K562 (cell line): Measurements from ENCODE around the gene AFF2. TPM values are rescaled to one million over a fixed set of nuclear protein-coding genes. Genes with fewer than 3 reads are reported as not detected.
A peak's percentile ranks its signal among the peaks of the same experiment; 100 is the strongest.

Source experiments
- FOXM1 ChIP-seq, 2 experiments: fragments of 450-650 bp in 1 of 2; sonication (generic) in 1 of 2; formaldehyde crosslinking in 1 of 2; IDR thresholded peaks; 2 replicates each; pipeline versions ENCODE4 v1.6.1 to v1.9.0; 2017 to 2022; ENCODE audit warnings: low read depth in 2 of 2, mild to moderate bottlenecking in 2 of 2, missing genetic modification reagents in 1 of 2, moderate library complexity in 1 of 2
- FOXP4 ChIP-seq: sonication (generic); formaldehyde crosslinking; IDR thresholded peaks from 2 replicates; pipeline ENCODE4 v1.8.0; 2022; ENCODE audit warnings: mild to moderate bottlenecking, missing genetic modification reagents, borderline replicate concordance
- GATAD2A ChIP-seq: fragments of 450-650 bp; IDR thresholded peaks from 2 replicates; pipeline ENCODE4 v1.6.1; 2017
- MEF2D ChIP-seq: conservative IDR thresholded peaks from 2 replicates; pipeline ENCODE4 v1.6.1; 2016; ENCODE audit warnings: low read depth, missing genetic modification characterization, missing compliant biosample characterization
- ZNF507 ChIP-seq: conservative IDR thresholded peaks from 2 replicates; pipeline ENCODE4 v1.6.1; 2017; ENCODE audit warnings: missing genetic modification characterization, missing compliant biosample characterization
- polyA plus RNA-seq, 8 experiments: library from polyadenylated mRNA; depleted of rRNA in 4 of 8; stranded (reverse) in 5 of 8; unstranded in 3 of 8; fragments of >200 nt; fragmentation: Nextera tagmentation in 2 of 8; fragmentation: Illumina TruSeq in 1 of 8; extraction: Ambion mirVana in 2 of 8; extraction: Trizol in 1 of 8; gene quantifications; 2 replicates each; pipeline versions ENCODE4 v1.2.1 to v1.2.3, GENCODE V29; 2011 to 2014; ENCODE audit warnings: inconsistent platforms in 1 of 8, missing spikeins in 1 of 8
- total RNA-seq, 7 experiments: library from RNA; depleted of rRNA in 6 of 7; stranded (reverse); fragments of >200 nt in 6 of 7; fragmentation: Illumina TruSeq in 2 of 7; extraction: Trizol in 2 of 7; gene quantifications; 2 replicates each; pipeline versions ENCODE4 v1.2.1 to v1.2.3, GENCODE V29; 2011 to 2021; ENCODE audit warnings: low replicate concordance in 1 of 7
- TF ChIP-seq, protein P1 (sequence below): fragments of 250-450 bp; sonication (Bioruptor Pico); IDR thresholded peaks from 2 replicates; pipeline ENCODE4 v1.8.0; 2021; ENCODE audit warnings: moderate library complexity, mild to moderate bottlenecking, inconsistent platforms
- TF ChIP-seq, protein P2 (sequence below): fragments of 450-650 bp; IDR thresholded peaks from 2 replicates; pipeline ENCODE4 v1.6.1; 2016; ENCODE audit warnings: mild to moderate bottlenecking

Gene AFF2
- total and polyA plus RNA-seq, 9 of the 15 experiments (the other 6 are each of a cell fraction or from before 2014, with no cell fraction given) = 0.01 to 0.20 (median 0.07) TPM

- TF ChIP-seq, protein P1, sequence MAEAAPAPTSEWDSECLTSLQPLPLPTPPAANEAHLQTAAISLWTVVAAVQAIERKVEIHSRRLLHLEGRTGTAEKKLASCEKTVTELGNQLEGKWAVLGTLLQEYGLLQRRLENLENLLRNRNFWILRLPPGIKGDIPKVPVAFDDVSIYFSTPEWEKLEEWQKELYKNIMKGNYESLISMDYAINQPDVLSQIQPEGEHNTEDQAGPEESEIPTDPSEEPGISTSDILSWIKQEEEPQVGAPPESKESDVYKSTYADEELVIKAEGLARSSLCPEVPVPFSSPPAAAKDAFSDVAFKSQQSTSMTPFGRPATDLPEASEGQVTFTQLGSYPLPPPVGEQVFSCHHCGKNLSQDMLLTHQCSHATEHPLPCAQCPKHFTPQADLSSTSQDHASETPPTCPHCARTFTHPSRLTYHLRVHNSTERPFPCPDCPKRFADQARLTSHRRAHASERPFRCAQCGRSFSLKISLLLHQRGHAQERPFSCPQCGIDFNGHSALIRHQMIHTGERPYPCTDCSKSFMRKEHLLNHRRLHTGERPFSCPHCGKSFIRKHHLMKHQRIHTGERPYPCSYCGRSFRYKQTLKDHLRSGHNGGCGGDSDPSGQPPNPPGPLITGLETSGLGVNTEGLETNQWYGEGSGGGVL (CRISPR knock-in tag) = no peak
- no peak for TF ChIP-seq FOXP4 (CRISPR knock-in tag)
- TF ChIP-seq, protein P2, sequence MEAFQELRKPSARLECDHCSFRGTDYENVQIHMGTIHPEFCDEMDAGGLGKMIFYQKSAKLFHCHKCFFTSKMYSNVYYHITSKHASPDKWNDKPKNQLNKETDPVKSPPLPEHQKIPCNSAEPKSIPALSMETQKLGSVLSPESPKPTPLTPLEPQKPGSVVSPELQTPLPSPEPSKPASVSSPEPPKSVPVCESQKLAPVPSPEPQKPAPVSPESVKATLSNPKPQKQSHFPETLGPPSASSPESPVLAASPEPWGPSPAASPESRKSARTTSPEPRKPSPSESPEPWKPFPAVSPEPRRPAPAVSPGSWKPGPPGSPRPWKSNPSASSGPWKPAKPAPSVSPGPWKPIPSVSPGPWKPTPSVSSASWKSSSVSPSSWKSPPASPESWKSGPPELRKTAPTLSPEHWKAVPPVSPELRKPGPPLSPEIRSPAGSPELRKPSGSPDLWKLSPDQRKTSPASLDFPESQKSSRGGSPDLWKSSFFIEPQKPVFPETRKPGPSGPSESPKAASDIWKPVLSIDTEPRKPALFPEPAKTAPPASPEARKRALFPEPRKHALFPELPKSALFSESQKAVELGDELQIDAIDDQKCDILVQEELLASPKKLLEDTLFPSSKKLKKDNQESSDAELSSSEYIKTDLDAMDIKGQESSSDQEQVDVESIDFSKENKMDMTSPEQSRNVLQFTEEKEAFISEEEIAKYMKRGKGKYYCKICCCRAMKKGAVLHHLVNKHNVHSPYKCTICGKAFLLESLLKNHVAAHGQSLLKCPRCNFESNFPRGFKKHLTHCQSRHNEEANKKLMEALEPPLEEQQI = no peak
- TF ChIP-seq ZNF507 (tag) = no peak
- TF ChIP-seq GATAD2A = no peak
- peak; percentile 55; the same call in 1 of the 2 replicates for TF ChIP-seq MEF2D
- TF ChIP-seq FOXM1 (IDR thresholded peaks at IDR 0.05; ENCODE audit: low read depth) = peak; percentile 81
- no peak for TF ChIP-seq FOXM1 (CRISPR knock-in tag; IDR thresholded peaks at IDR 0.05; ENCODE audit: low read depth)
These were observed 56.1 kb downstream of the AFF2 start (continued) for GRCh38 chrX:148556498-148556897.
